Colonic mucosa (tissue), 4 donors: ENCODE results near the gene ANKRD33B. TPM values are rescaled to one million over a fixed set of nuclear protein-coding genes. Genes with fewer than 3 reads are reported as not detected.

Experiments used
- DNase-seq: peaks from one replicate; pipeline ENCODE4 v3.0.0-alpha.2; 2020
- H3K27ac ChIP-seq: fragments of 200-600 bp; one replicate; pipeline ENCODE4 v1.8.0; 2021
- H3K27me3 ChIP-seq: fragments of 200-600 bp; one replicate; pipeline ENCODE4 v1.8.0; 2021
- H3K36me3 ChIP-seq: fragments of 200-600 bp; one replicate; pipeline ENCODE4 v1.8.0; 2021
- H3K4me1 ChIP-seq: fragments of 200-600 bp; one replicate; pipeline ENCODE4 v1.8.0; 2021; ENCODE audit warnings: mild to moderate bottlenecking
- H3K4me3 ChIP-seq: fragments of 200-600 bp; one replicate; pipeline ENCODE4 v1.8.0; 2021
- H3K9ac ChIP-seq, 2 donors: one replicate each; pipeline ENCODE4 v1.7.0; 2013; ENCODE audit warnings: control low read depth in 2 of 2, low read depth in 2 of 2, low read length in 2 of 2
- H3K9me3 ChIP-seq: fragments of 200-600 bp; one replicate; pipeline ENCODE4 v1.8.0; 2021
- CTCF ChIP-seq: fragments of 200-600 bp; IDR thresholded peaks from one replicate; pipeline ENCODE4 v1.8.0; 2022; ENCODE audit warnings: antibody characterized with exemption, mild to moderate bottlenecking
- intact Hi-C: fragments of 100-400 bp; cut with DNase I; formaldehyde crosslinking; loops from one replicate; pipeline ENCODE4 v1.14.1; 2022
- total RNA-seq, 2 donors: library from RNA; stranded (reverse); fragmentation: NEBNext Ultra II Directional in 1 of 2; extraction: Animal tissue kit (Norgen Biotek cat#: 25700) in 1 of 2; gene quantifications; one replicate each; pipeline ENCODE4 v1.2.1, GENCODE V29; 2021
- donor health status: healthy.
- donor health status: DM: no; HTN: no; CAD: no.
- donor health status: DM: no; HTN: no; CAD: no.

Gene ANKRD33B
- total RNA-seq, 2 donors from 2014 or later, result 0.47 to 0.66 TPM

DNA sequence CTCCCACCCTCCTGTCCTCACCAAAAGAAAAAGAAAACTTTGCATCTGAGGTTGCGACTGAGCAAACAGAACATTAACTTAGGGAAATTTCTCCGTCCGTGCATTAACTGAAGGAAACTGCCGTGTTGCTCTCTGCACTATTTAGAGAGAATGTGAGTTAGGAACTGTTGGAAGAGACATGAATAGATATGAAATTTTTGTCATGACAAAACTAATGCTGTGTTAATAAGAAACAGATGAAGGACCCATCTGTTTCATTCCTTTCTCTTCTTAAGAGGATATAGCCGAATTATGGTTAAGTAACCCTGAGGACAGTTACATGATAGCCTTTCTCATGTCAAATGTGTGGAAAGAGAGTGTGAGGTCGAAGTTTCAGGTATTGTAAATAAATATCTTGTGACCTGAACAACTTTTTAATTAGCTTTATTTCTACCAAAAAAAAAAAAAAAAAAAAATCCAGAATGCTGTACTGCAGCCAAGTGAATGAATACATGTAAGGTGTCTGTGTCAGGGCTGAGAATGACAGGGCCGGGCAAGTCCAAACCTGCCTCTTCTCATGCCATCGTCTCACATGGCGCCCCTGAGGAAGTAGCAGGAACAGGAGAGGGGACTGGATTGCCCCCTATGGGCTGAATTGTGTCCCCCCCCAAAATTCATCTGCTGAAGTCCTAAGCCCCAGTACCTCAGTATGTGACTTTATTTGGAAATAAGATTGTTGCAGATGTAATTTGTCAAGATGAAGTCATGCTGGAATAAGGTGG lies 35.6 kb upstream of the ANKRD33B start:
- no peaks in the 10 kb centered on the region for H3K36me3 ChIP-seq
- no peak overlapping the region for H3K4me3 ChIP-seq
- H3K4me1 ChIP-seq, result no peaks in the 10 kb centered on the region
- no peak overlapping the region for H3K9ac ChIP-seq
- no peak overlapping the region for H3K27ac ChIP-seq
- no peaks in the 10 kb centered on the region for H3K27me3 ChIP-seq
- DNase-seq, result no peak
- no peaks in the 10 kb centered on the region for H3K9me3 ChIP-seq
- TF ChIP-seq CTCF, result no peak
- intact Hi-C loops, result no loop called here

- intact Hi-C loops, result no loop called here
- H3K27me3 ChIP-seq, result no peaks in the 10 kb centered on the region
- DNase-seq, result no peak
- no peaks in the 10 kb centered on the region for H3K36me3 ChIP-seq
- no peak overlapping the region for H3K27ac ChIP-seq
- H3K9me3 ChIP-seq, result no peaks in the 10 kb centered on the region
- no peaks in the 10 kb centered on the region for H3K4me1 ChIP-seq
- no peak overlapping the region for H3K9ac ChIP-seq
- no peak overlapping the region for H3K4me3 ChIP-seq
- TF ChIP-seq CTCF, result no peak
Measured at GRCh38 chr5:10528827-10529226, 35.0 kb upstream of the ANKRD33B start.

- Histone ChIP-seq H3K9ac (no peak overlapping the region), H3K4me3 (no peak overlapping the region), H3K4me1 (no peaks in the 10 kb centered on the region), H3K27ac (no peak overlapping the region), H3K9me3 (no peaks in the 10 kb centered on the region), H3K27me3 (no peaks in the 10 kb centered on the region), H3K36me3 (no peaks in the 10 kb centered on the region)
- no peak for DNase-seq
- no peak for TF ChIP-seq CTCF
- intact Hi-C loops, result no loop called here
Measured at GRCh38 chr5:10530601-10531320, 33.1 kb upstream of the ANKRD33B start.

DNA sequence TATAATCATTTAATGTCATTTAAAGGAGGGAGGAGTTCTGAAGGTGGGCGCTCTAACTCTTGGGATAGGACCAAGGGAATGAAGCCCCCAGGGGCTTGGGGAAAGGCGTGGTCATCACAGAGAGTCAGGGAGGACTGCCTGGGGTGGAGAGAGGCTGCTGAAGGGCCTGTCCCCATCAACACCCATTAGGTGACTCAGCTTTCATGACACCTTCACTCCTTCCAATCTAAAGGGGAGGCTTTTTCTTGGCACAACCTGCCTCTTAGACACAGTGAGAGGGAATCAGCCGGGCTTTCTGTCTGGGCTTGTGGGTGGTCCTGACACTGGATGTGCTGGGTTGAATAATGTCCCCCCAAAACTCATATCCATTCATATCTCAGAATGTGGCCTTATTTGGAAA lies 31.4 kb upstream of the ANKRD33B start:
- Histone ChIP-seq H3K27me3 (no peaks in the 10 kb centered on the region), H3K4me3 (no peak overlapping the region), H3K9ac (no peak overlapping the region), H3K9me3 (no peaks in the 10 kb centered on the region), H3K4me1 (no peaks in the 10 kb centered on the region), H3K27ac (no peak overlapping the region), H3K36me3 (no peaks in the 10 kb centered on the region)
- no peak for TF ChIP-seq CTCF
- no peak for DNase-seq
- intact Hi-C loops, result no loop called here

- DNase-seq, result no peak
- H3K27ac ChIP-seq, result no peak overlapping the region
- intact Hi-C loops, result no loop called here
- no peaks in the 10 kb centered on the region for H3K9me3 ChIP-seq
- no peaks in the 10 kb centered on the region for H3K36me3 ChIP-seq
- H3K9ac ChIP-seq, result no peak overlapping the region
- no peak for TF ChIP-seq CTCF
- no peaks in the 10 kb centered on the region for H3K4me1 ChIP-seq
- no peaks in the 10 kb centered on the region for H3K27me3 ChIP-seq
- no peak overlapping the region for H3K4me3 ChIP-seq
Measured at GRCh38 chr5:10533226-10533625, 30.6 kb upstream of the ANKRD33B start.
